WTC11 (cell line): Measurements from ENCODE around the gene HLA-DPB1. TPM values are rescaled to one million over a fixed set of nuclear protein-coding genes. Genes with fewer than 3 reads are reported as not detected.
A peak's percentile ranks its signal among the peaks of the same experiment; 100 is the strongest.

Source experiments
- ATAC-seq: fragments of 200-7000 bp; cut with Tn5 transposase; 2 replicates; pipeline ENCODE4 v1.10.0; 2021; ENCODE audit warnings: mild to moderate bottlenecking, moderate library complexity
- CTCF ChIA-PET: fragments of 300-600 bp; sonication (Branson Sonifier 250); formaldehyde crosslinking; loops from one replicate; lab custom pipeline; 2021; ENCODE audit warnings: antibody characterized with exemption; lab: Charles Lee
- POLR2A ChIA-PET: fragments of 350-600 bp; sonication (Branson Sonifier 250); formaldehyde crosslinking; loops from one replicate; lab custom pipeline; 2021; ENCODE audit warnings: antibody characterized with exemption; lab: Charles Lee
- DNase-seq: peaks from one replicate; pipeline ENCODE4 v3.0.0; 2021; ENCODE audit warnings: low spot score
- H3K27ac Mint-ChIP-seq: 2 replicates; pipeline ENCODE4 v1.8.0; 2021; ENCODE audit warnings: mixed read lengths
- H3K27me3 Mint-ChIP-seq: 2 replicates; pipeline ENCODE4 v1.8.0; 2021; ENCODE audit warnings: low read depth, mild to moderate bottlenecking, moderate library complexity, mixed read lengths
- H3K36me3 Mint-ChIP-seq: 2 replicates; pipeline ENCODE4 v1.8.0; 2021; ENCODE audit warnings: mixed read lengths
- H3K4me1 Mint-ChIP-seq: 2 replicates; pipeline ENCODE4 v1.8.0; 2022; ENCODE audit warnings: mixed read lengths
- H3K4me3 Mint-ChIP-seq: 2 replicates; pipeline ENCODE4 v1.8.0; 2021; ENCODE audit warnings: mild to moderate bottlenecking, moderate library complexity, mixed read lengths
- H3K9me3 Mint-ChIP-seq: 2 replicates; pipeline ENCODE4 v1.8.0; 2021; ENCODE audit warnings: mixed read lengths
- ATF1 ChIP-seq: sonication (generic); formaldehyde crosslinking; IDR thresholded peaks from 2 replicates; pipeline ENCODE4 v1.8.1; 2023; ENCODE audit warnings: mild to moderate bottlenecking, moderate library complexity, missing genetic modification reagents
- CREB1 ChIP-seq: sonication (generic); formaldehyde crosslinking; IDR thresholded peaks from 2 replicates; pipeline ENCODE4 v1.8.0; 2023; ENCODE audit warnings: mild to moderate bottlenecking, missing genetic modification reagents
- FOXP1 ChIP-seq: sonication (generic); formaldehyde crosslinking; IDR thresholded peaks from 2 replicates; pipeline ENCODE4 v1.8.0; 2022; ENCODE audit warnings: missing genetic modification reagents, mild to moderate bottlenecking, moderate library complexity, borderline replicate concordance
- NR2C2 ChIP-seq: sonication (generic); formaldehyde crosslinking; IDR thresholded peaks from 2 replicates; pipeline ENCODE4 v1.8.0; 2022; ENCODE audit warnings: mild to moderate bottlenecking, missing genetic modification reagents
- RELA ChIP-seq: sonication (generic); formaldehyde crosslinking; IDR thresholded peaks from 2 replicates; pipeline ENCODE4 v1.8.1; 2022; ENCODE audit warnings: missing genetic modification reagents, mild to moderate bottlenecking, borderline replicate concordance
- ZBTB21 ChIP-seq: sonication (generic); formaldehyde crosslinking; IDR thresholded peaks from 2 replicates; pipeline ENCODE4 v1.8.1; 2023; ENCODE audit warnings: mild to moderate bottlenecking, missing genetic modification reagents, borderline replicate concordance
- ZNF138 ChIP-seq: sonication (generic); formaldehyde crosslinking; conservative IDR thresholded peaks from 2 replicates; pipeline ENCODE4 v1.8.1; 2022; ENCODE audit warnings: mild to moderate bottlenecking, moderate library complexity, missing genetic modification reagents
- total RNA-seq: library from RNA; stranded (reverse); gene quantifications from 3 replicates; pipeline ENCODE4 v1.2.3, GENCODE V29; 2021
- TF ChIP-seq, protein P1 (sequence below): sonication (generic); formaldehyde crosslinking; IDR thresholded peaks from 2 replicates; pipeline ENCODE4 v1.8.1; 2022; ENCODE audit warnings: missing genetic modification reagents, borderline replicate concordance
- TF ChIP-seq, protein P2 (sequence below): sonication (generic); formaldehyde crosslinking; IDR thresholded peaks from 2 replicates; pipeline ENCODE4 v1.8.0; 2022; ENCODE audit warnings: mild to moderate bottlenecking, missing genetic modification reagents
- TF ChIP-seq, protein P3 (sequence below): sonication (generic); formaldehyde crosslinking; IDR thresholded peaks from 2 replicates; pipeline ENCODE4 v1.8.1; 2022; ENCODE audit warnings: mild to moderate bottlenecking, missing genetic modification reagents, moderate library complexity, borderline replicate concordance
- TF ChIP-seq, protein P4 (sequence below): sonication (generic); formaldehyde crosslinking; IDR thresholded peaks from 2 replicates; pipeline ENCODE4 v1.8.0; 2022; ENCODE audit warnings: missing genetic modification reagents
- TF ChIP-seq, protein P5 (sequence below): fragments of 250-450 bp; sonication (Bioruptor Pico); conservative IDR thresholded peaks from 2 replicates; pipeline ENCODE4 v1.9.0; 2021; ENCODE audit warnings: mild to moderate bottlenecking

HLA-DPB1 gene
- total RNA-seq, 1 experiment from 2014 or later, result 18.0 TPM

DNA sequence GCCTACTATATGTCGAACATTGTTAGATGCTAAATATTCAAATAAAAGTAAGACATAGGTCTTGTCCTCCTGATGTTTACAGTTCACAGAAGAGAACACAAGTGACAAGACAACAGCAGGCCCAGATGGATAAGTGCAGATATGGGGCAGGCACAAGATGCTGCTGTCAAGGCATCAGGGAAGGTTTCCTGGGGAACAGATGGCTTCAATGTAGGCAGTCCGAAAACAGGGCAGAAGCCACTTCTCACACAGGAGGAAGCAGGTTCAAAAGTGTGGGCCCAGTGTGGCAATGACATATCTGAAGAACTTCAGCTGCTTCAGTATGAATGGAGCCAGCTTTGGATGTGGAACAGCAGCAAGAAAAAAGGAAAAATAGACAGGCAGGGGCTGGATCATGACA is 32.5 kb downstream of the HLA-DPB1 start (continued):
- TF ChIP-seq, protein P1, sequence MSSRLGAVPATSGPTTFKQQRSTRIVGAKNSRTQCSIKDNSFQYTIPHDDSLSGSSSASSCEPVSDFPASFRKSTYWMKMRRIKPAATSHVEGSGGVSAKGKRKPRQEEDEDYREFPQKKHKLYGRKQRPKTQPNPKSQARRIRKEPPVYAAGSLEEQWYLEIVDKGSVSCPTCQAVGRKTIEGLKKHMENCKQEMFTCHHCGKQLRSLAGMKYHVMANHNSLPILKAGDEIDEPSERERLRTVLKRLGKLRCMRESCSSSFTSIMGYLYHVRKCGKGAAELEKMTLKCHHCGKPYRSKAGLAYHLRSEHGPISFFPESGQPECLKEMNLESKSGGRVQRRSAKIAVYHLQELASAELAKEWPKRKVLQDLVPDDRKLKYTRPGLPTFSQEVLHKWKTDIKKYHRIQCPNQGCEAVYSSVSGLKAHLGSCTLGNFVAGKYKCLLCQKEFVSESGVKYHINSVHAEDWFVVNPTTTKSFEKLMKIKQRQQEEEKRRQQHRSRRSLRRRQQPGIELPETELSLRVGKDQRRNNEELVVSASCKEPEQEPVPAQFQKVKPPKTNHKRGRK (CRISPR knock-in tag), result no peak

DNA sequence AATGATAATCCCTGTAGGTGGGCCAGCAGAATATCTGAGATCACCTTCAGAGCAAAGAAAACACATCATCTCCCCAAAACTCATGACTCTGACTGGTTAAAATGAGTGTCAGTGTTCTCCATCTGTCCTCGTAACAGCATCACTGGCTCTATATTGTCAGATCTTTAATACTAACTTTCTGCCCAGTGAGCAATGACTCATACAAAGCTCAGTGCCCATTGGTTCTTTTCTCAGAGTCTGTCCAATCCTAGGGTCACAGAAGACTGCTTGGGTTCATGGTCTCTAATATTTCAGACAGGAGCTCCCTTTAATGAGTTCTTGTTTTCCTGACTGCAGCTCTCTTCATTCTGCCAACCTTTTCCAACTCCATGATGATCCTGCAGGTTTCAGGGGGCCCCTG is 36.4 kb downstream of the HLA-DPB1 start:
- DNase-seq (no peak), ATAC-seq (peak; percentile 36)
- TF ChIP-seq NR2C2, result no peak
- TF ChIP-seq, protein P2, sequence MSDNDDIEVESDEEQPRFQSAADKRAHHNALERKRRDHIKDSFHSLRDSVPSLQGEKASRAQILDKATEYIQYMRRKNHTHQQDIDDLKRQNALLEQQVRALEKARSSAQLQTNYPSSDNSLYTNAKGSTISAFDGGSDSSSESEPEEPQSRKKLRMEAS, result no peak
- TF ChIP-seq ATF1 (CRISPR knock-in tag), result no peak
- TF ChIP-seq CREB1 (CRISPR knock-in tag), result no peak
- TF ChIP-seq, protein P1 (CRISPR knock-in tag), result no peak
- no peak for TF ChIP-seq ZNF138
- TF ChIP-seq FOXP1 (CRISPR knock-in tag), result no peak
- TF ChIP-seq ZBTB21 (CRISPR knock-in tag), result no peak
- TF ChIP-seq, protein P3, sequence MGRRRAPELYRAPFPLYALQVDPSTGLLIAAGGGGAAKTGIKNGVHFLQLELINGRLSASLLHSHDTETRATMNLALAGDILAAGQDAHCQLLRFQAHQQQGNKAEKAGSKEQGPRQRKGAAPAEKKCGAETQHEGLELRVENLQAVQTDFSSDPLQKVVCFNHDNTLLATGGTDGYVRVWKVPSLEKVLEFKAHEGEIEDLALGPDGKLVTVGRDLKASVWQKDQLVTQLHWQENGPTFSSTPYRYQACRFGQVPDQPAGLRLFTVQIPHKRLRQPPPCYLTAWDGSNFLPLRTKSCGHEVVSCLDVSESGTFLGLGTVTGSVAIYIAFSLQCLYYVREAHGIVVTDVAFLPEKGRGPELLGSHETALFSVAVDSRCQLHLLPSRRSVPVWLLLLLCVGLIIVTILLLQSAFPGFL (CRISPR knock-in tag), result no peak
- TF ChIP-seq, protein P4, sequence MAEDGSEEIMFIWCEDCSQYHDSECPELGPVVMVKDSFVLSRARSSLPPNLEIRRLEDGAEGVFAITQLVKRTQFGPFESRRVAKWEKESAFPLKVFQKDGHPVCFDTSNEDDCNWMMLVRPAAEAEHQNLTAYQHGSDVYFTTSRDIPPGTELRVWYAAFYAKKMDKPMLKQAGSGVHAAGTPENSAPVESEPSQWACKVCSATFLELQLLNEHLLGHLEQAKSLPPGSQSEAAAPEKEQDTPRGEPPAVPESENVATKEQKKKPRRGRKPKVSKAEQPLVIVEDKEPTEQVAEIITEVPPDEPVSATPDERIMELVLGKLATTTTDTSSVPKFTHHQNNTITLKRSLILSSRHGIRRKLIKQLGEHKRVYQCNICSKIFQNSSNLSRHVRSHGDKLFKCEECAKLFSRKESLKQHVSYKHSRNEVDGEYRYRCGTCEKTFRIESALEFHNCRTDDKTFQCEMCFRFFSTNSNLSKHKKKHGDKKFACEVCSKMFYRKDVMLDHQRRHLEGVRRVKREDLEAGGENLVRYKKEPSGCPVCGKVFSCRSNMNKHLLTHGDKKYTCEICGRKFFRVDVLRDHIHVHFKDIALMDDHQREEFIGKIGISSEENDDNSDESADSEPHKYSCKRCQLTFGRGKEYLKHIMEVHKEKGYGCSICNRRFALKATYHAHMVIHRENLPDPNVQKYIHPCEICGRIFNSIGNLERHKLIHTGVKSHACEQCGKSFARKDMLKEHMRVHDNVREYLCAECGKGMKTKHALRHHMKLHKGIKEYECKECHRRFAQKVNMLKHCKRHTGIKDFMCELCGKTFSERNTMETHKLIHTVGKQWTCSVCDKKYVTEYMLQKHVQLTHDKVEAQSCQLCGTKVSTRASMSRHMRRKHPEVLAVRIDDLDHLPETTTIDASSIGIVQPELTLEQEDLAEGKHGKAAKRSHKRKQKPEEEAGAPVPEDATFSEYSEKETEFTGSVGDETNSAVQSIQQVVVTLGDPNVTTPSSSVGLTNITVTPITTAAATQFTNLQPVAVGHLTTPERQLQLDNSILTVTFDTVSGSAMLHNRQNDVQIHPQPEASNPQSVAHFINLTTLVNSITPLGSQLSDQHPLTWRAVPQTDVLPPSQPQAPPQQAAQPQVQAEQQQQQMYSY (CRISPR knock-in tag), result no peak
- TF ChIP-seq, protein P5, sequence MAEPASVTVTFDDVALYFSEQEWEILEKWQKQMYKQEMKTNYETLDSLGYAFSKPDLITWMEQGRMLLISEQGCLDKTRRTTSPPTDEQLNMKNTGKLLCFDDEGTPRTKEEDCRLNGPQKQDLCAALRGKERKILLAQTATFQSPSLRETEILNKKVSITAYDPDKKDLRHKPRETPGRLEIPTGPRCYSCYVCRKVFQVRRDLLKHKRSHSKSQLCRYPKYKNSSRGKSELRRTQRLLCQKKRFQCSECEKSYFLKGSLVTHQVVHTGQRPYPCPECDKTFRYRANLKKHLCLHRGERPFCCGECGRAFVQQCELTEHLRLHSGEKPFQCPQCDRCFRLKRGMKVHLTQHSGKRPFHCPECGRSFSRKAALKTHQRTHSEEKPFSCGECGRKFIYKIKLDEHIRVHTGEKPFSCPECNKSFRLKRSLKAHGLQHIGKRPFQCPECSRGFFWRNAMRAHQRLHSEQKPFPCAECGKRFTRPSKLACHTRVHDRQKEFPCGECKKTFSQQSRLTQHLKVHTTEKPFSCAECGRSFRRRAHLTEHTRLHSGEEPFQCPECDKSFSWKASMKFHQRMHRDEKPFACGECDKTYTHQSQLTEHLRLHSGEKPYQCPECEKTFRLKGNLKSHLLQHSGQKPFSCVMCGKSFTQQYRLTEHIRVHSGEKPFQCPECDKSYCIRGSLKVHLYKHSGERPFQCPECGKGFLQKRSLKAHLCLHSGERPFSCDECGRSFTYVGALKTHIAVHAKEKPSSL (CRISPR knock-in tag), result no peak
- no peak for TF ChIP-seq RELA (CRISPR knock-in tag)
- Mint-ChIP-seq H3K27me3 (peaks cover 22% of the 10 kb centered on the region), H3K4me1 (peaks cover 26% of the 10 kb centered on the region), H3K36me3 (no peaks in the 10 kb centered on the region), H3K4me3 (no peak overlapping the region), H3K9me3 (no peaks in the 10 kb centered on the region), H3K27ac (no peak overlapping the region)
- CTCF ChIA-PET, result interaction anchor here (0.9 to 1.6 kb wide), 4 partner anchors 13 to 127 kb away, joined by 3 to 13 read pairs (median 6); no protein-coding TSS in a partner anchor
- POLR2A ChIA-PET, result interaction anchor here (0.5 kb wide), 1 partner anchor 262 kb away, joined by 3 read pairs; no protein-coding TSS in a partner anchor
